ENCODE results near the gene AREG.

AREG gene

DNA sequence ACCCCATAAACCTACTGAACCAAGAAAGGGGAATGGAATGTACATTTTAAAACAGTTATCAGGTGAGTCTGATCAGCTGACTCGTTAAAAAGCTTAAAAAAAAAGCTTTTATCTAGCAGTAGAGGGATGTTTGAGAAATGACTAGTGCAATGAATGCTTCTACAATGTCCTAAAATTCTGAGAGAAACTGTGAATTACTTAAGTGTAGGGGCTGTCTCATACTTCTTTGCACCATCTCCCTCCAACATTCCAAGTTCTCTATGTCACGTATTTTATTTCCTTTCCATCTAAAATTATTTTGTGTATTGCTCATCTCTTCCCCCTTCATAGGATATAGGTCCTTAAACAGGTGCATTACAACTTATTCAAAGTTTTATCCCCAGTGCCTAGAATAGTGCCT lies 11.9 kb upstream of the AREG start:
- no peak for DNase-seq

DNA sequence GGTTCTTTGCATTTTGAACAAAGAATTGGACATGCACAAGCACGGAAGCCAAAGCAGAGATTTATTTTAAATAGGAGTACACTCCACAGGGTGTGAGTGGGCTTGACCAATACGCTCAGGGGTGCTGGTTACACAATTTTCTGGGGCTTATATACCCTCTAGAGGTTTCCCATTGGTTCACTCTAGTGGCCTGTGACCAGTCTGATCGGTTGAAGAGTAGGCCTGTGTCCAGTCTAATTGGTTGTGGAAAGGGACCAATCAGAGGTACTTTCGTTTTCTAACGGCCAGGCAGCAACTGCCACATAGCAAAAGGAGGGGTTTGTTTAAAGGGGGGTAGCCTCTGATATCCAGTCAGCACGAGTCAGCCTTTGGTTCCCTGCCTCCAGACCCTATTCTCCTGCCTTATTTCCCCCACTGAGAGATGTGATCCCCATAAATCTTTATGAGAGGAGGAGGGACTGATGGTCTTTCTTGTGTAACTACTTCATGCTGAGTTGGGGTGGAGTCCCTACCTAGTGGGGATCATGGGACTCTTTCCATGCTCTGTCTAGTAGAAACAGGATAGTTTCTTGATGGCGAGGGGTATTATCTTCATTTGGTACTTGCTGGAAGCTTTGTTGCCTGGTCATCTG lies 11.3 kb upstream of the AREG start:
- DNase-seq: no peak

DNA sequence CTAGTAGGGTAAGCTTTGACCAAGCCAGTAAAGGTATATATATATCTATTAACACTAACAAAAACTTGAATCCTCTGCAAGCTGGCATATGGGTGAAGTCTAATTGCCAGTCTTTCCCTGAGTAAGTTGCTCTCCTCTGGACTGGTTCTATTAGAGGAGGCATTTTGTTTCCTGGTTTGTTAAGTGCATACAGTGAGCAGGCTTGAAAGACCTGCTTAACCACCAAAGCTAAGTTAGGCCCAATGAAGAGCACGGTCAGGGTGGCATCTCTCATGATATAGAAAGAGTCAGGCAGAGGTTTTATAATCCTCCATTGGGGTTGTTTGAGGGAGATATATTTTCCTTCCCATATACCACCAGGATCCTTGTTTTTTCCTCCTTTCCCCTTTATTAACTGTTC lies 9.6 kb upstream of the AREG start:
- no peak for DNase-seq

DNA sequence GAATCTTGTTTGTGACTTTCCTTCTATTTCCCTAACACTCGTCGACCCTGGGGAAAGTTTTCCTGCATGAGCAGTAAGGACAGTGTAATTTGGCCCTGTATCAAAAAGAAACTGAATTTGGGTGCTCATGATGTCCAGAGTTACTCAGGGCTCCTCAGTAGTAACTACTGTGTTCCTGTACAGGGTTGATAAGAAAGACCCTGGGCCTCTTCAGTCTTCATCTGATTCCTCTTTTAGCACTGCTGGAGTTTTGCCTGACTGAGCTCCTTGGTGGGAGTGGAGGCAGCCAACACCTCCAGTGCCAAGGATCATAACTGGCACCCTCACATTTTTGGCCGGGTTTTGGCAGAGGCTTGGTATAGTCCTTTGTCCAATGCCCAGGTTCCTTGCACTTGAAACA lies 7.1 kb upstream of the AREG start:
- DNase-seq: no peak

DNA sequence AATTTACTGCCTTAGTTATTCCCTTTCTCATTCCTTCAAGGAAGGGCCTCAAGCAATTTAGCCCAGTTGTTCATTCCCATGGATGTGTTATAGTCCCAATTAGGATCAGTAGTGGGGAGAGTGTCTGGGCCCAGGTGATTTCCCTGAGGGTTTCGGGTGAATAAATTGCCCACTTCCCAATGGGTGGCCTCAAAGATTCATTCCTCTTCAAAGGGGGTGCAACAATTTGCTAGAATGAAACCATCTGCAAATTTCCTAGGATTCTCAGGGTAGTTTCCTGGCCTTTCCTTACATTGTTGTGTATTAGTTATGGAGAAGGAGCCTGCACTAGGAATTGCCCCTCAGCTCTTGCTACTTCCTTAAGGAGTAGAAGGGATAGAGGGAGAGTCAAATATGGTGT lies 6.3 kb upstream of the AREG start:
- no peak for DNase-seq

DNA sequence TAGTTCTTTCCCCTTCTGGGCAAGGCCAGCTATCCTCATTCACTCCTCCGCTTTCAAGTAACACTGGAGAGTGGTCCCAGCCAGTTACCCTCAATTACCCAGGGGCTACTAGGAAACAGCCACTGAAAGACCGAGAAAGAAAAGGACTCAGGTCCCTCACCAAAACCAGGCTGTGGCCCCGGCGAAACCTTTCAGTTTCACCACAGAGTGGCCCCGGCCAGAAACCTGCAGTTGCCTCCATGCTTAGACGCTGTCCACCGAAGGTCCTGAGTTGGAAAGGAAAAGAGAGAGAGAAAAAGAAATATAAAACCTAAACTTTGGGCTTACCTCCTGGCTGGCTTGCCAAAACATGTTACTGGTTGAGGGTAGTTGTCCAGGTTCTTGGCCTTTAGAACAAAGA lies 5.0 kb upstream of the AREG start:
- DNase-seq: no peak

DNA sequence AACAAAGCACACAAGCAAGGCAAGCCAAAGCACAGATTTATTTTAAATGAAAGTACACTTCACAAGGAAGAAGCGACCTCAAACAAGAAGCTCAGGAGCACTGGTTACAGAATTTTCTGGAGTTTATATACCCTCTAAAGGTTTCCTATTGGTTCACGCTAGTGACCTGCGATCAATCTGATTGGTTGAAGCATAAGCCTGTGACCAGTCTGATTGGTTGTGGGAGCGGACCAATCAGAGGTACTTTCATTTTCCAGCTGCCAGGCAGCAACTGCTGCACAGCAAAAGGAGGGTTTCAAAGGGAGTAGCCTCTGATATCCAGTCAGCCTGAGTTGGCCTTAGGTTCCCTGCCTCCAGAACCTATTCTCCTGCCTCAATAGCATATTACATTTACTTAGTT lies 4.6 kb upstream of the AREG start:
- no peak for DNase-seq

DNA sequence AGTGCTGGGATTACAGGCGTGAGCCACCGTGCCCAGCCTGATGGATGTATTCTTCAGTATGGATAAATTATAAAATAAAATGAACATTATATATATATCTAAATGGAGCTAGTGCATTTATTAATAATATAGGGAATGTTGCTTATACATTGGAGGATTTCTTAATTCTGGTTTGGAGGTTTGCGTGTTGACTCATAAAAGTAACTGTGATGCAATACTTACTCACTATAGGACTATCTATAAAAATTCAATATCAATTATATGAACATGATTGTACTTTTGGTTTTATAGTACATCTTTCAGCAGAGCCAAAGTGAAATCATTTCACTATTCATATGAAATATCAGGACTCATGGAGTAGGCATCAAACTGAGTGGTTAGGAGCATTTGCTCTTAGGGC lies 3.2 kb upstream of the AREG start:
- DNase-seq: no peak

DNA sequence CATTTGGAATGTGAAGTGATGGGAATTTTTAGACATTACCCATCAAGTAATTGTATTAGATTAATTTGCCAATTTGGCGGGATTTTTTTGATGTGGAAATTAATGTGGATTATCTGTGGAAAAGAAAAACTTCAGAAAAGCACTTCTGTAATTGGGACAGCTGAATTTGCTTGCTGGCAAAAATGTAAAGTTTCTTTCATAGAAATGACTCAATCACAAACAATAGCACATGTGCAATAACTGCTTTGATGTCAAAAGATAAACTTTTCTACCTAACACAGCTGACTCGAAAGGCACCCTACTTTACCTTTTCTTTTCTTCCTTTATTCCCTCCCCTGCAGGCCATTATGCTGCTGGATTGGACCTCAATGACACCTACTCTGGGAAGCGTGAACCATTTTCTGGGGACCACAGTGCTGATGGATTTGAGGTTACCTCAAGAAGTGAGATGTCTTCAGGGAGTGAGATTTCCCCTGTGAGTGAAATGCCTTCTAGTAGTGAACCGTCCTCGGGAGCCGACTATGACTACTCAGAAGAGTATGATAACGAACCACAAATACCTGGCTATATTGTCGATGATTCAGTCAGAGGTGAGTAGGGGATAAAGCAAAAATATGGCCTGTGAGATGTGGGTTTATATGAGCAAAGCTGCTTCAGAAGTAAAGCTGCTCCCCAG lies 1.4 kb downstream of the AREG start:
- no peak for DNase-seq

DNA sequence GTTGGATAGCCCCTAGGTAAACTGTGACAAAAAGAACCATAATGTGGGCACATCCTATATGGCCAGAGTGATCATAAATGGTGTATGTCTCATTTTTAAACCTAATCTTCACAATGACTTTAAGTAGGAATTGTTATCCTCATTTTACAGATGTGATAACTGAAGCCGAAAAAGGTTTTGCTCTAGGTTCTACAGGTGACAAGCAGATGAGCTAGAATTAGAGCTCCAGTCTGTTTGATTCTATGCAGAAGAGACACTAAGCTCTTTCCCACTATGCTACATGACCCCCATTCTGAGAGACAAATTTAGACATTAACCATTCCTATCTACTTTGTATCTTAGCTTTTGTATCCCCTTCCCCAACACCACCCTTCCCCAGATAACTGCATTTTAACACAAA lies 2.0 kb downstream of the AREG start:
- DNase-seq: no peak

DNA sequence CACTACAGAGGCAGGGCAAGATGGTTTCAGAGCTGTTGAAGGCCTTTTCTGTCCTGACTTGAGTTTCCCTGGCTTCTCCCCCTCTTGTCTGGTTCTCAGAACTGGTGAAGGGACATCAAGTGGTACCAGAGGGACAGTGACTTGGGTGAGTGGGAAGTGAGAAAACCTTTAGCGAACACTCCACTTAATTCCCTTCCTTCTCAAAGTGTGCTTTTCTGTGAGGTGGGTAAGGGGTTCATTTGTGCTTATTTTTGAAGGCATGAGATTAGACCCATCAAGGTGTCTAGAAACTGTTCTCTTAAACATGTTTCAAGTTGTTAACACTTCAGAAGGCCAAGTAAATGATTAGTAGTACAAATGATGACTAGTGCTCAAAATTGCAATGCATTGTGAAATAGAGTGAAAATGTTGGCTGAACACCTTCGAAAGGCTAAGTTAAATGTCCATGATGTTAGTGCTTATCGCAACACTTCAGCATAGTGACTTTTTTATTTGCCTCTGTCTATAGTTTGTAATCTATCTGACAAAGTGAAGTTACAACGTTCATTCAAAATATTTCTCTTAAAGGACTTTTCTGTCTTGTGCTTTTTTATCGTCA lies 2.8 kb downstream of the AREG start:
- no peak for DNase-seq

DNA sequence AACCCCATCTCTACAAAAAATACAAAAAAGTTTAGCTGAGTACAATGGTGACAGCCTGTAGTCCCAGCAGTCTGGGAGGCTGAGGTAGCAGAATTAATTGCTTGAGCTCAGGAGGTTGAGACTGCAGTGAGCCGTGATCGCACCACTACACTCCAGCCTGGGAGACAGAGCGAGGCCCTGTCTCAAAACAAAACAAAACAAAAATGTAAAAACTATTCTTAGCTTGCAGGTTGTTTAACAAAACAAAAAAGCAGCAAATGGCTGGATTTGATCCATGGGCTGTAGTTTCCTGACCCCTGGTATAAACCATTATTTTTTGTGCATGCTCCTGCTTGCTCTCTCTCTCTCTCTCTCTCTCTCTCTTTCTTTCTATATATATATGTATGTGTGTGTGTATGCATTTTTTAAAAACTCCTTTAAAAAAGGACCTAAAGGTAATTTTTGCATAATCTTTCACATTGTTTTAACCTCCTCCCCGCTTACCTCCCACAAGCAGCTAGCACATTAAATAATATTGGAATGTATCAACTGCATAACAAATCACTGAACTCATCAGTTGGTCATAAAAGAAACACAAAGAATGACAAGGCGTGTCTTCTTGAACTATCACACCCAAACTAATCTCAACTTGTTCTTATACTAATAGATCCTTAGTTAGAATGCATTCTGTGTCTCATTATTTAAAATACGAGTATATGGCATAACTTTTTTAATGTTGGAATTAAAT lies 4.8 kb downstream of the AREG start:
- DNase-seq: peak; percentile 2 to 35

DNA sequence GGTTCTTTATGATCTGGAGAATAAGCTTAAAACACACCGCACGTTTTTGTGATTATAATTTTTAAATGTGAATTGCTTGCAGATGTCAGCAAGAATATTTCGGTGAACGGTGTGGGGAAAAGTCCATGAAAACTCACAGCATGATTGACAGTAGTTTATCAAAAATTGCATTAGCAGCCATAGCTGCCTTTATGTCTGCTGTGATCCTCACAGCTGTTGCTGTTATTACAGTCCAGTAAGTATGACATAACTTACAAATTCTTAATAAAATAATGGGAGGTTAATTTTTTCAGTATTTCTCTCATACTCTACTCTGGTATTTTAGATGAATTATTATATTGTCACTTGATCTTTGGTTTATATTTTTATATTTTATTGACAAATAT lies 5.4 kb downstream of the AREG start:
- DNase-seq: no peak

DNA sequence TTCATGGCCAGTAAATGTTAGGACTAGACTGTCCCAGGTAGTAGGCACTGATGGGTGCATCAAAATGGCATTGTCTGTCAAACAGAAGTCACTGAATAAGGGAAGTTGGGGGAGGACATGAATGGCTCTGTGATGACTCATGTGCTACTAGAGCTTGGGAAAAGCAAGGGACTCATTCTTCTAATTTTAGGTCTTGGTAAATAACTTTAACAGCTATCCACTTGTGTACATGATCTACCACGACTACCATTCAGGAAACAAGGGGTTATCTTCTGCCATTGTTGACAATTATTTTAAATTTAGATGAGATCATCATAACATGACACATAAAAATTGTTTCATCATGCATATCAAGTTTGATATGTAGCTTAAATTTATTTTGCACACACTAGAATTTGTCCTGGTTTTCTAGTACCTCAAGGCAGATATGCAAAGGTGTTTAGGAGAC lies 6.3 kb downstream of the AREG start:
- peak; percentile 13 to 78 for DNase-seq

DNA sequence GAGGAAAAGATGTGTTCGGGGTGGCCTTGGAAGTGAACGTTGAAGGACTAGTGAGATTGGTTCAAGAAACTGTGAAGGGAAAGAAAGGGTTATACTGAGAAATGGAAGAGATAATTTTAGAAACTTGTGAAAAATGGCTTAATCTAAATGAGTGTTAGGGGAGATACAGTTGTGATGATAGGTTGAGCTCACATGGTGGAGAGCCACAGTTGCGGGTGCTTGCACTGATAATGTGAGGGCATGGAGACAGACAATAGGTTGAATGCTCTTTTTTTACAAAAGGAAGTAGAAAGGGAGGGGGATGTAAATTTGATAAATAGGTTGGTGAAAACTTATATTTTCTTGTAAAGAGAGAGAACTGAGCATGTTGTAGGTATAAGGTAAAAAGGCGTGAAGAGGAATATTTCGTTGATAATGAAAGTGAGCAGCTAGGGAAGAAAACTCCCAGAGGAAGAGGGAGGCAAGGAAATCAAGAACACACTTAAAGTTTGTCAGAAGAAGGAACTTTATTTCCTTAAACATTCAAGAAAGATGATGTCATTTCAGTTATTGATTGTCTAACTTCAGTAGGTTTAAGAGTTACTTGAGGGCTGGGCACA lies 8.2 kb downstream of the AREG start:
- no peak for DNase-seq

DNA sequence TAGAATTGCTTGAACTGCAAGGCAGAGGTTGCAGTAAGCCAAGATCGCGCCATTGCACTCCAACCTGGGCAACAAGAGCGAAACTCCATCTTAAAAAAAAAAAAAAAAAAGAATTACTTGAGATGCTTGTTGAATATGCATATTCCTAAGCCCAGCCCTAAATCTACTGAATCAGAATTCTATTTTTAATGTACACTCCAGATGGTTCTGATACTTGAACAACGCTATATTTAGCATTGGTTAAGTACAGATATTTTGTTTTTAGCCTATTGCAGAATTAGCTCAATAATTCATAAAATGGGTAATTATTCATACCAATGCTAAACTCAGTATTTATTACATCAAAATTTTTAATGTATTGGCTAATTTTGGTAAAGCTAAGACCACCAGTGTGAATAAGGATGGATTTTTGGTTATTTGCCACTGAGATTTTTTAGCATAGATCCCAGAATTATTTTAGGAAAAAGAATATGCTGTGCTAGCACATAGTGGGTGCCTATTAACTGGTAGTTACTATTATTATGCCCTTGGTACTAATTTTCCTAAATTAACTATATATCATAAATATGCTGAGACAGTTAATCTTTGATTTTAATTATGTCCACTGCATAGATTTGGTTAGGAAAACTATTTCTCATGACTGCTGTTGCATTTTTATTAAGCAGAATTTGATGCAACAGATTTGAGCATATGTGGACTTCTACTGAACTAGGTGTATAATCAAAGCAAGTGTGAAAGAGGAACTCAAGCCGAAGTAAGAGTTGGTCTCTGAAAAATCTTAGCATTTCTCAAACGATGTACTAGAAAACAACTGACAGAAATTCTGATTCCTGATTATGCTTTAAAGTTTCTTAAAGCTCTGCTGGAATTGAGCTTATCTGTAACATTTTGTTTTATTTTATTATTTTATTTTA lies 9.2 kb downstream of the AREG start:
- no peak for DNase-seq

DNA sequence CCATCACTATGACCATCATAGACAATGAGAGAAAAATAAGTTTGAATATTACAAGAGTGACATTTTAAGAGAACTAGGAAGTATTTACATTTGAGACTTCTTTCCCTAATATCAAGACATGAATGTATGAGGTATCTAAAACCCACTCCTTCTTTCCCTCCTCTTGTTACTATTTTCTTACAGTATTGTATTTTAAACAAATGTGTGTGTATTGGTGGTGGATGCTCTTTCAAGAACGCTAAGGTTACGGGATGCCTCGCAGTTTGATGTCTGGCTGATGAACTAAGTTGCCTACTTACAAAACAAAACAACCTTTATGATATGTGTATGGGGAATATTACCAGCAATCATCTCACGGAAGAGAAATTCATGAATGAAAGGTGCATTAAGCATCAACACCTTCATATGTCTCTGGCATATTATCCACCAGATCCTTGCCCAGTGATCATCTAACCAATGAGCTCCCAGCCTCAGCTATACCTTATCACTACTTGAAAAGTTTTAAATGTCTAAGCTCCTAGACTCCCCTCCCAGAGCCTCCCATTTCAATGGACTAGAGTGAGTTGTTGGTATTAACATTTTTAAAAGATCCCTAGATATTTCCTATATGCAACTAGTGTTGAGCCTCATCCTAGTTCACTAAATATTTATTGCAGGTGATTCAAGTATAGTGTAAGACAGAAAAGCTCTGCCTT lies 10.6 kb downstream of the AREG start:
- DNase-seq: no peak

DNA sequence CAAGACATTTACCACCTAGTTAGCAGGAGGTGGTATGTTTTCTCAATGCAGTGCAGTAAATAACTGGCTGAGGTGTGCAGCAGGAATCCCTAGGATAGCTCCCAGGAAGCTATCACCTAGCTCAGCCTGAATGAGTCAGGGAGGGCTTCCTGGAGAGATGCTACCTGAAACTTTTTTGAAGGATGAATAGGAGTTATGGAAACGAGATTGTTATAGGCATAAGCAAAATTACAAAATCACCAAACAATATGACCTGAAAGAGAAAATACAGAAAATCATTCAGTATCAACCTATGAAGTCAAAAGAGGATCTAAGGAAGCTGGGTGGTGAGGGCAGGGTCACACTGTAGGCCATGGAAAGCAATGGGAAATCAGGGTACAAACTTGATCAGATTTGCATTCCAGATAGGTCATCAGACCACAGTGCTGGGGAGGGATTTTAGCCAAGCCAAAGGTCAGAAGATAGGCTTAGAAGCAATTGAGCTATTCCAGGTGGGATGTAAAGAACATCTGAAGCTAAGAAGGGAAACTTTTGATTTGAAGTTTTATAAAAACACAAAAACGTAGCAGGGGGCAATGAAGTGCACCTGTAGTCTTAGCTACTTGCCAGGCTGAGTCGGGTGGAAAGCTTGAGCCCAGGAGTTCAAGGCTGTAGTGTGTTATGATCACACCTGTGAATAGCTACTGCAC lies 11.3 kb downstream of the AREG start:
- DNase-seq: no peak

DNA sequence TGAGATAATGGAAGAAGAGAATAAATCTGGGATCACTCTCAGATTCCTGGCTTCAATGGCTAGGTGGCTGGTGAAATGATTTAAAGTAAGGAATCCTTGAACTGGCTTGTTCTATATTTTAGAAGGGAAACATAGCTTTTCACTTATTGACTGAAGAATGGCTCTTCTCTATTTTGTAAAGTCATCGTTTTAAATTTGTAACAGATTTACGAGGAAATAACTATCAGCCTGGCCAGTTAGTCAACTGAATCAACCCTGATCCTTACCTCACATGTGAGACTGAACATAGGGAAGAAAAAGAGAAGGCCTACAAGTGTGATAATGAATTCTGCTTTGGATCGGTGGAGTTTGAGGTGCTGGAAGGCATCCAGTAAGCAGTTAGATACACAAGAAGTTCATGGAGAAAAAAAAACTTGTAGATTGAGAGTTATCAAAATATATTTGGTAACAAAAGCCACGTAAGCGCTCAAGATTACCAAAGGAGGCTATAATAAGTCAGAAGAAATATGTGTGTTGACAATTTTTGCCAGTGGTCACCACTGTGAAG lies 12.0 kb downstream of the AREG start:
- no peak for DNase-seq

DNA sequence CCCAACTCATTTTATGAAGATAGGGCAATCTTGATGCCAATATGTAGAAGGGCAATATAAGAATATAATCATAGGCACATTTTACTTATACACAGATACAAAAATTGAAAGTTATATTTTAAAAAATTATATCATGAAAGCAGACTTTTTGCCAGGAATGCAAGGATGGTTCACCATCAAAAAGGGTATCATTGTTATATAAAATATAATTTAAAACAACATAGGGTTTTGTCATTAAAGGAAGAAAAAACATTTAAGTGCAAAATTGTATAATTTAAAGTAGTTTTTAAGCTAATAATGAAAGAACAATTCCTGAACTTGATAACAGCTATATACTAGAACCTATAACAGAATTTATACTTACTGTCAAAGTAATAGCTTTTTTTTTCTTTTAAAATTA lies 15.9 kb downstream of the AREG start:
- no peak for DNase-seq

DNA sequence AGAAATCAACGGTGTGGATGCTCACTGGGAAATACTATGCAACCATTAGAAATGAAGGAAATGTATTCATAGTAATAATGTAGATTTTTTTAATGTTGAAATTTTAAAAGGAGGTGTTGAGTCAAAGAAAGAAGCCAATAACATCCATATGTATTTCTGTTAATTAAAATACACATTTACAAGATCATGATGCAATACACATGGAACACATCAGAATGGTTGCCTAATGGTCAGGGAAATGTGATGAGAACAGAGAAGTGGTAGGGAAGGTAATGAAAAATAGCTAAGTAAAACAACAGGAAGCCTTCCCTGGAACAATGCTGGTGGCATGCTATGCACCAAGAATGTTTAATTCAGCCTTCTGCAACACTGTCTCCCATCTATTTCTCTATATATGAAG lies 18.2 kb downstream of the AREG start:
- no peak for DNase-seq

Data from SW 1271 (cell line).